ENCODE measurements around the gene SLC38A1.

The SLC38A1 gene

GRCh38 chr12:46218322-46219095 lies 50.3 kb downstream of the SLC38A1 start:
- H3K4me1 ChIP-seq = peaks cover 23% of the 10 kb centered on the region
- H3K9me3 ChIP-seq = no peaks in the 10 kb centered on the region
- H3K27me3 ChIP-seq (ENCODE audit: low read depth) = no peaks in the 10 kb centered on the region
- no peak overlapping the region for H3K4me3 ChIP-seq
- H3K36me3 ChIP-seq (replicated peaks) = peaks cover 47% of the 10 kb centered on the region
- DNase-seq (ENCODE audit: low spot score in 2 of 2) = no peak
- in situ Hi-C loops (cut with MboI; ENCODE audit: low sequenced_read_pairs) = no loop called here

- no peak overlapping the region for H3K4me3 ChIP-seq
- H3K36me3 ChIP-seq (replicated peaks) = peaks cover 47% of the 10 kb centered on the region
- no peak for DNase-seq (ENCODE audit: low spot score in 2 of 2)
- in situ Hi-C loops (cut with MboI; ENCODE audit: low sequenced_read_pairs) = no loop called here
- no peaks in the 10 kb centered on the region for H3K9me3 ChIP-seq
- no peaks in the 10 kb centered on the region for H3K27me3 ChIP-seq (ENCODE audit: low read depth)
- H3K4me1 ChIP-seq = peaks cover 23% of the 10 kb centered on the region
Observed at GRCh38 chr12:46217541-46218321, 51.1 kb downstream of the SLC38A1 start.

- H3K9me3 ChIP-seq = no peaks in the 10 kb centered on the region
- DNase-seq (ENCODE audit: low spot score in 2 of 2) = no peak
- in situ Hi-C loops (cut with MboI; ENCODE audit: low sequenced_read_pairs) = no loop called here
- H3K36me3 ChIP-seq (replicated peaks) = peaks cover 46% of the 10 kb centered on the region
- H3K4me3 ChIP-seq = no peak overlapping the region
- no peaks in the 10 kb centered on the region for H3K27me3 ChIP-seq (ENCODE audit: low read depth)
- H3K4me1 ChIP-seq = peaks cover 15% of the 10 kb centered on the region
Observed at GRCh38 chr12:46214668-46215436, 54.0 kb downstream of the SLC38A1 start.

GRCh38 chr12:46212108-46212982 lies 56.5 kb downstream of the SLC38A1 start:
- Histone ChIP-seq H3K4me3 (no peak overlapping the region), H3K27me3 (ENCODE audit: low read depth) (no peaks in the 10 kb centered on the region), H3K9me3 (no peaks in the 10 kb centered on the region), H3K36me3 (replicated peaks) (peaks cover 52% of the 10 kb centered on the region), H3K4me1 (peaks cover 23% of the 10 kb centered on the region)
- no peak for DNase-seq (ENCODE audit: low spot score in 2 of 2)
- in situ Hi-C loops (cut with MboI; ENCODE audit: low sequenced_read_pairs) = no loop called here

GRCh38 chr12:46210873-46211439 lies 57.9 kb downstream of the SLC38A1 start:
- DNase-seq (ENCODE audit: low spot score in 2 of 2) = no peak
- H3K4me3 ChIP-seq = no peak overlapping the region
- in situ Hi-C loops (cut with MboI; ENCODE audit: low sequenced_read_pairs) = no loop called here
- H3K4me1 ChIP-seq = peaks cover 18% of the 10 kb centered on the region
- no peaks in the 10 kb centered on the region for H3K9me3 ChIP-seq
- H3K36me3 ChIP-seq (replicated peaks) = peaks cover 59% of the 10 kb centered on the region
- H3K27me3 ChIP-seq (ENCODE audit: low read depth) = no peaks in the 10 kb centered on the region

- in situ Hi-C loops (cut with MboI; ENCODE audit: low sequenced_read_pairs) = no loop called here
- H3K9me3 ChIP-seq = no peaks in the 10 kb centered on the region
- no peak for DNase-seq (ENCODE audit: low spot score in 2 of 2)
- no peak overlapping the region for H3K4me3 ChIP-seq
- H3K36me3 ChIP-seq (replicated peaks) = peaks cover 64% of the 10 kb centered on the region
- H3K27me3 ChIP-seq (ENCODE audit: low read depth) = no peaks in the 10 kb centered on the region
- H3K4me1 ChIP-seq = peaks cover 18% of the 10 kb centered on the region
Observed at GRCh38 chr12:46209914-46210872, 58.6 kb downstream of the SLC38A1 start.

GRCh38 chr12:46209170-46209569 lies 59.7 kb downstream of the SLC38A1 start:
- H3K9me3 ChIP-seq = no peaks in the 10 kb centered on the region
- peaks cover 66% of the 10 kb centered on the region for H3K36me3 ChIP-seq (replicated peaks)
- no peaks in the 10 kb centered on the region for H3K27me3 ChIP-seq (ENCODE audit: low read depth)
- in situ Hi-C loops (cut with MboI; ENCODE audit: low sequenced_read_pairs) = no loop called here
- H3K4me1 ChIP-seq = peaks cover 18% of the 10 kb centered on the region
- peak in 1 of 2 experiments; percentile 26 for DNase-seq (ENCODE audit: low spot score in 2 of 2)
- H3K4me3 ChIP-seq = no peak overlapping the region

- Histone ChIP-seq H3K36me3 (replicated peaks) (peaks cover 67% of the 10 kb centered on the region), H3K9me3 (no peaks in the 10 kb centered on the region), H3K4me1 (peaks cover 22% of the 10 kb centered on the region), H3K27me3 (ENCODE audit: low read depth) (no peaks in the 10 kb centered on the region), H3K4me3 (no peak overlapping the region)
- no peak for DNase-seq (ENCODE audit: low spot score in 2 of 2)
- in situ Hi-C loops (cut with MboI; ENCODE audit: low sequenced_read_pairs) = no loop called here
Observed at GRCh38 chr12:46208370-46208769, 60.5 kb downstream of the SLC38A1 start.

- Histone ChIP-seq H3K4me3 (no peak overlapping the region), H3K27me3 (ENCODE audit: low read depth) (no peaks in the 10 kb centered on the region), H3K36me3 (replicated peaks) (peaks cover 69% of the 10 kb centered on the region), H3K4me1 (peaks cover 25% of the 10 kb centered on the region), H3K9me3 (no peaks in the 10 kb centered on the region)
- in situ Hi-C loops (cut with MboI; ENCODE audit: low sequenced_read_pairs) = no loop called here
- DNase-seq (ENCODE audit: low spot score in 2 of 2) = no peak
Observed at GRCh38 chr12:46207644-46208043, 61.2 kb downstream of the SLC38A1 start.

GRCh38 chr12:46206471-46206870 lies 62.4 kb downstream of the SLC38A1 start:
- H3K36me3 ChIP-seq (replicated peaks) = peaks cover 69% of the 10 kb centered on the region
- in situ Hi-C loops (cut with MboI; ENCODE audit: low sequenced_read_pairs) = no loop called here
- no peaks in the 10 kb centered on the region for H3K9me3 ChIP-seq
- no peak for DNase-seq (ENCODE audit: low spot score in 2 of 2)
- no peaks in the 10 kb centered on the region for H3K27me3 ChIP-seq (ENCODE audit: low read depth)
- no peak overlapping the region for H3K4me3 ChIP-seq
- H3K4me1 ChIP-seq = peaks cover 25% of the 10 kb centered on the region

GRCh38 chr12:46205294-46205693 lies 63.5 kb downstream of the SLC38A1 start:
- Histone ChIP-seq H3K36me3 (replicated peaks) (peaks cover 78% of the 10 kb centered on the region), H3K27me3 (ENCODE audit: low read depth) (no peaks in the 10 kb centered on the region), H3K4me1 (peaks cover 25% of the 10 kb centered on the region), H3K4me3 (no peak overlapping the region), H3K9me3 (no peaks in the 10 kb centered on the region)
- no peak for DNase-seq (ENCODE audit: low spot score in 2 of 2)
- in situ Hi-C loops (cut with MboI; ENCODE audit: low sequenced_read_pairs) = no loop called here

GRCh38 chr12:46201284-46201789 lies 67.5 kb downstream of the SLC38A1 start:
- DNase-seq (ENCODE audit: low spot score in 2 of 2) = no peak
- in situ Hi-C loops (cut with MboI; ENCODE audit: low sequenced_read_pairs) = no loop called here
- peaks cover 84% of the 10 kb centered on the region for H3K36me3 ChIP-seq (replicated peaks)
- H3K27me3 ChIP-seq (ENCODE audit: low read depth) = no peaks in the 10 kb centered on the region
- H3K4me1 ChIP-seq = peaks cover 7% of the 10 kb centered on the region
- no peaks in the 10 kb centered on the region for H3K9me3 ChIP-seq
- H3K4me3 ChIP-seq = no peak overlapping the region

Data from HAP-1 (cell line).